HFFc6 (cell line): ENCODE results near the gene GRAP2. TPM values are rescaled to one million over a fixed set of nuclear protein-coding genes. Genes with fewer than 3 reads are reported as not detected.

Experiments
- DNase-seq: peaks from one replicate; pipeline ENCODE4 v3.0.0-alpha.2; 2018
- H3K27ac Mint-ChIP-seq: 2 replicates; pipeline ENCODE4 v1.8.0; 2020; ENCODE audit warnings: mild to moderate bottlenecking, mixed read lengths
- H3K27me3 Mint-ChIP-seq: 2 replicates; pipeline ENCODE4 v1.8.0; 2021; ENCODE audit warnings: mild to moderate bottlenecking, moderate library complexity, mixed read lengths; ENCODE audit not compliant: insufficient read depth
- H3K36me3 Mint-ChIP-seq: 2 replicates; pipeline ENCODE4 v1.8.0; 2021; ENCODE audit warnings: low read depth, mixed read lengths
- H3K4me1 Mint-ChIP-seq: 2 replicates; pipeline ENCODE4 v1.8.0; 2020; ENCODE audit warnings: low read depth, mixed read lengths
- H3K4me3 Mint-ChIP-seq: 2 replicates; pipeline ENCODE4 v1.8.0; 2020; ENCODE audit warnings: mild to moderate bottlenecking, moderate library complexity, mixed read lengths
- H3K9me3 Mint-ChIP-seq: 2 replicates; pipeline ENCODE4 v1.8.0; 2020; ENCODE audit warnings: mild to moderate bottlenecking, mixed read lengths
- CTCF ChIP-seq: fragments of 200-600 bp; sonication (generic); IDR thresholded peaks from 2 replicates; pipeline ENCODE4 v1.5.0; 2021; ENCODE audit warnings: antibody characterized with exemption, mild to moderate bottlenecking
- total RNA-seq, 6 experiments: library from RNA; stranded (reverse); fragmentation: NEBNext Ultra II Directional; extraction: Animal tissue kit (Norgen Biotek cat#: 25700); gene quantifications; 2 replicates in 1 of 6; 3 replicates in 5 of 6; pipeline ENCODE4 v1.2.3, GENCODE V29; 2021

The GRAP2 gene
- total RNA-seq, 6 experiments from 2014 or later = not detected

GRCh38 chr22:40020956-40021355 is 120.1 kb downstream of the GRAP2 start:
- H3K27ac Mint-ChIP-seq = no peak overlapping the region
- H3K9me3 Mint-ChIP-seq = no peaks in the 10 kb centered on the region

GRCh38 chr22:40021401-40022000 is 120.6 kb downstream of the GRAP2 start:
- no peaks in the 10 kb centered on the region for H3K9me3 Mint-ChIP-seq
- no peaks in the 10 kb centered on the region for H3K36me3 Mint-ChIP-seq
- TF ChIP-seq CTCF = no peak
- H3K4me1 Mint-ChIP-seq = no peaks in the 10 kb centered on the region
- DNase-seq = no peak
- H3K27ac Mint-ChIP-seq = no peak overlapping the region
- H3K4me3 Mint-ChIP-seq = no peak overlapping the region
- H3K27me3 Mint-ChIP-seq = peaks cover 22% of the 10 kb centered on the region

More at GRCh38 chr22:40020956-40021355, 120.1 kb downstream of the GRAP2 start:
- no peaks in the 10 kb centered on the region for H3K4me1 Mint-ChIP-seq
- DNase-seq = no peak
- no peaks in the 10 kb centered on the region for H3K36me3 Mint-ChIP-seq
- no peak overlapping the region for H3K4me3 Mint-ChIP-seq
- TF ChIP-seq CTCF = no peak
- H3K27me3 Mint-ChIP-seq = peaks cover 25% of the 10 kb centered on the region

DNA sequence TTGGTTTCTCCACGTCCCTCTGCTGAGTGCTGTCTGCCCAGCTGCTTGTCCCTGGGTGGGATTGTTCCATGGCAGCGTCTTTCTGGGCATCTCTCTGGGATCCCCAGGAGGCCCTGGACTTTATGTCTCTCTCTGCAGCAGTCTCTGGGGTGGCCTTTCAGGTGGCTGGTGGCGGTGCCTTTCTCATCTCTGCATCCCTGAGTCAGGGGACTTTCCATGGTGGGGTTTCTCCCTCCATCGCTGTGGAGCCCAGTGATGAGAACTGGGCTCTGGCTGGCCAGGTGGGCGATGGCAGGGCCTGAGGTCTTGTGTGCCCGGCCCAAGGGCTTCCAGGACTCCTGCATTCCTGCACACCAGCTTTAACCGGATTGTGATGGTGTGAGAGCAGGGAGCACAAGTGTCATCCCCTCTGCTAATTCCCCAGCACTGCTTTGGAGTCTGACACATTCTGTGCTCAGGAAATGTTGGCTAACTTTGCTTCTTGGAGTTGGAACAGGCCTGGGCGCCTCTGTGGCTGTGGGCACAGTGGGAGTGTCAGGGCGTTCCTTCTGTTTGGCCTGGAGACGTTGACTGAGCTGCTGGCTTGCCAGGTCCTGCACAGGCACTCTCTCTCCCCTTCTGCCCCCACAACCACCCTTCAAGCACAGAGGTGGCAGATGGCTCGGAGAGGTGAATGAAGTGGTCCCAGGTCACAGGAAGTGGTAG is 121.8 kb downstream of the GRAP2 start:
- peaks cover 22% of the 10 kb centered on the region for H3K27me3 Mint-ChIP-seq

More for the DNA sequence above, 121.8 kb downstream of the GRAP2 start:
- Mint-ChIP-seq H3K27ac (no peak overlapping the region), H3K9me3 (no peaks in the 10 kb centered on the region), H3K36me3 (no peaks in the 10 kb centered on the region), H3K4me3 (no peak overlapping the region), H3K4me1 (no peaks in the 10 kb centered on the region)
- no peak for TF ChIP-seq CTCF
- no peak for DNase-seq

Other genes starting within 250 kb of the GRAP2 start
- gene ENTHD1, start 7.3 kb upstream of the GRAP2 start, total RNA-seq = not detected
- not detected for gene TMA7B, start 59.3 kb downstream of the GRAP2 start, total RNA-seq
- gene FAM83F, start 93.9 kb downstream of the GRAP2 start, total RNA-seq = not detected